ENCODE measurements around the gene HECA.
A peak's percentile ranks its signal among the peaks of the same experiment; 100 is the strongest.

The HECA gene

DNA sequence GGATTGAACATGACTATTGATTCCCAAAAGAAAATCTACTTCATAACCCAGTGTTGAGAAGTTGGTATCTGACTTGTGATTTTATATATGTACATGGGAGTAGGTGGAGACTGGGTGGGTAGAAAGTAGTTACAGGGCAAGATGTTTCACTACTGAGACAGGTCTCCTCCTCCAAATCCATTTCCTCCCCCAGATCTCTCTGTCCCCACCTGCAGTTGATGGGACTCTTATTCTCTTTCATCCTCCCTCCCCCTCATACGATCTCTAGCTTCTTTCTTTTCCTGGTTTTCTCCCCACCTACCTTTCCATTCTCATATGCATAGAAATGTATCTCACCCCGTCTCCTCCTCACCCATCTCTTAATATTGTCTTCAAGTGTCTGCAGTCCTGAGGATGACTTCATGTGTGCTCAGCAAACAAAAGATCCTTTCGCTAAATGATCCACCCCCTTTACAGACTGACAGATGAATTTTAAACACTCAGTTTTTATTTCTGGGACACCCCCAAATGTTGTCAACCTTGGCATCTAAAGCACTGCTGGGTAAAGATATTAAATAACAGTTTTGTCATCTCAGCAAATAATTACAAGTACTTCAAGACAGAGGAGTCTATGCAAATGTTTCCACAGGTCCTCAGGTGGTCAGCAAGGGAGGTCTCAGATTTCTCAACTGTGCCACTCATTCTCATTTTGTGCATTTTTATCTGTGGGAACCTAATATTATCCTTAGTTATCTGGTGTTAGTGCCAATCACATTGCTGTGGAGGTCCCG, 18.7 kb upstream of the HECA start:
- TF ChIP-seq RAD21 (IDR thresholded peaks at IDR 0.05; ENCODE audit: low read depth): no peak
- no peak for TF ChIP-seq EGR1 (IDR thresholded peaks at IDR 0.05)
- TF ChIP-seq TCF12 (IDR thresholded peaks at IDR 0.05; ENCODE audit: low read depth): no peak
- TF ChIP-seq CEBPB (IDR thresholded peaks at IDR 0.05): no peak
- no peak for TF ChIP-seq NFIC (IDR thresholded peaks at IDR 0.05)
- TF ChIP-seq, protein P1, sequence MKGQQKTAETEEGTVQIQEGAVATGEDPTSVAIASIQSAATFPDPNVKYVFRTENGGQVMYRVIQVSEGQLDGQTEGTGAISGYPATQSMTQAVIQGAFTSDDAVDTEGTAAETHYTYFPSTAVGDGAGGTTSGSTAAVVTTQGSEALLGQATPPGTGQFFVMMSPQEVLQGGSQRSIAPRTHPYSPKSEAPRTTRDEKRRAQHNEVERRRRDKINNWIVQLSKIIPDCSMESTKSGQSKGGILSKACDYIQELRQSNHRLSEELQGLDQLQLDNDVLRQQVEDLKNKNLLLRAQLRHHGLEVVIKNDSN (IDR thresholded peaks at IDR 0.05): no peak
- TF ChIP-seq YY1 (IDR thresholded peaks at IDR 0.05; ENCODE audit: low read depth): no peak
- no peak for TF ChIP-seq TAF1 (IDR thresholded peaks at IDR 0.05; ENCODE audit: low read depth)
- TF ChIP-seq, protein P2, sequence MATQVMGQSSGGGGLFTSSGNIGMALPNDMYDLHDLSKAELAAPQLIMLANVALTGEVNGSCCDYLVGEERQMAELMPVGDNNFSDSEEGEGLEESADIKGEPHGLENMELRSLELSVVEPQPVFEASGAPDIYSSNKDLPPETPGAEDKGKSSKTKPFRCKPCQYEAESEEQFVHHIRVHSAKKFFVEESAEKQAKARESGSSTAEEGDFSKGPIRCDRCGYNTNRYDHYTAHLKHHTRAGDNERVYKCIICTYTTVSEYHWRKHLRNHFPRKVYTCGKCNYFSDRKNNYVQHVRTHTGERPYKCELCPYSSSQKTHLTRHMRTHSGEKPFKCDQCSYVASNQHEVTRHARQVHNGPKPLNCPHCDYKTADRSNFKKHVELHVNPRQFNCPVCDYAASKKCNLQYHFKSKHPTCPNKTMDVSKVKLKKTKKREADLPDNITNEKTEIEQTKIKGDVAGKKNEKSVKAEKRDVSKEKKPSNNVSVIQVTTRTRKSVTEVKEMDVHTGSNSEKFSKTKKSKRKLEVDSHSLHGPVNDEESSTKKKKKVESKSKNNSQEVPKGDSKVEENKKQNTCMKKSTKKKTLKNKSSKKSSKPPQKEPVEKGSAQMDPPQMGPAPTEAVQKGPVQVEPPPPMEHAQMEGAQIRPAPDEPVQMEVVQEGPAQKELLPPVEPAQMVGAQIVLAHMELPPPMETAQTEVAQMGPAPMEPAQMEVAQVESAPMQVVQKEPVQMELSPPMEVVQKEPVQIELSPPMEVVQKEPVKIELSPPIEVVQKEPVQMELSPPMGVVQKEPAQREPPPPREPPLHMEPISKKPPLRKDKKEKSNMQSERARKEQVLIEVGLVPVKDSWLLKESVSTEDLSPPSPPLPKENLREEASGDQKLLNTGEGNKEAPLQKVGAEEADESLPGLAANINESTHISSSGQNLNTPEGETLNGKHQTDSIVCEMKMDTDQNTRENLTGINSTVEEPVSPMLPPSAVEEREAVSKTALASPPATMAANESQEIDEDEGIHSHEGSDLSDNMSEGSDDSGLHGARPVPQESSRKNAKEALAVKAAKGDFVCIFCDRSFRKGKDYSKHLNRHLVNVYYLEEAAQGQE (IDR thresholded peaks at IDR 0.05; ENCODE audit: low read depth): no peak
- TF ChIP-seq FOXM1 (IDR thresholded peaks at IDR 0.05; ENCODE audit: borderline replicate concordance, low read depth): no peak
- TF ChIP-seq CREB1 (IDR thresholded peaks at IDR 0.05; ENCODE audit: low read depth): no peak
- TF ChIP-seq, protein P3, sequence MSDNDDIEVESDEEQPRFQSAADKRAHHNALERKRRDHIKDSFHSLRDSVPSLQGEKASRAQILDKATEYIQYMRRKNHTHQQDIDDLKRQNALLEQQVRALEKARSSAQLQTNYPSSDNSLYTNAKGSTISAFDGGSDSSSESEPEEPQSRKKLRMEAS (IDR thresholded peaks at IDR 0.05): no peak
- no peak for TF ChIP-seq TEAD4 (IDR thresholded peaks at IDR 0.05)
- TF ChIP-seq ZBTB7A (IDR thresholded peaks at IDR 0.05; ENCODE audit: low read depth): no peak
- TF ChIP-seq EP300 (IDR thresholded peaks at IDR 0.05; ENCODE audit: borderline replicate concordance): no peak

DNA sequence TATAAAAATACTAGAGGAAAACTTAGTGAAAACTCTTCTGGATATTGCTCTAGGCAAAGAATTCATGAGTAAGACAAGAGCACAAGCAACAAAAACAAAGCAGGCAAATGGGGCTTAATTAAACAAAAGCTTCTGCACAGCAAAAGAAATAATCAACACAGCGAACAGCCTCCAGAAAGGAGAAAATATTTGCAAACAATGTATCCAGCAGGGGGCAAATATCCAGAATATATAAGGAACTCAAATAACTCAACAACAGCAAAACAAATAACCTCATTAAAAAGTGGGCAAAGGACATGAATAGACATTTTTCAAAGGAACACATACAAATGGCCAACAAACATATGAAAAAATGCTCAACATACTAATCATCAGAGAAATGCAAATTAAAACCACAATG, 17.1 kb upstream of the HECA start:
- TF ChIP-seq YY1 (IDR thresholded peaks at IDR 0.05; ENCODE audit: low read depth) (no peak), NFIC (IDR thresholded peaks at IDR 0.05) (no peak), RAD21 (IDR thresholded peaks at IDR 0.05; ENCODE audit: low read depth) (no peak), TAF1 (IDR thresholded peaks at IDR 0.05; ENCODE audit: low read depth) (no peak)

DNA sequence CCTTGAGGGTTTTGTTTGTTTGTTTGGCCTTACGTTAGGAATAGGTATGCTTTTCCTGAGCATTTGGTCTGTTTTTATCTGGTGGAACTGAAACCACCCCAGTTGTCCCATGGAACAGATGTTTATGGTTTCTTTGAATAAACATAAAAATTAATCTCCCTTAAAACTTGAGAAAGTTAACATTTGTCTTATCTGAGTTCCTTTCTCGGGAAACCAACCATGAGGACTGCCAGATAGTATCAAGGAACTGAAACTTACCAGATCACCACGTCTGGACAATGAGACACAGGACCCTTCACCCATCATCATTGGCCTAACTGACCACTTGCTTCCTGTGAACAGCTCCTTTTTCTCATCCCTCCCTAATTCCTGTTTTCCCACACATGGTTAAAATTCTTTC, 15.3 kb upstream of the HECA start:
- TF ChIP-seq YY1 (IDR thresholded peaks at IDR 0.05; ENCODE audit: low read depth) (no peak), EP300 (IDR thresholded peaks at IDR 0.05; ENCODE audit: borderline replicate concordance) (no peak), TAF1 (IDR thresholded peaks at IDR 0.05; ENCODE audit: low read depth) (no peak), ZBTB7A (IDR thresholded peaks at IDR 0.05; ENCODE audit: low read depth) (no peak), RAD21 (IDR thresholded peaks at IDR 0.05; ENCODE audit: low read depth) (no peak), NFIC (IDR thresholded peaks at IDR 0.05) (no peak)

DNA sequence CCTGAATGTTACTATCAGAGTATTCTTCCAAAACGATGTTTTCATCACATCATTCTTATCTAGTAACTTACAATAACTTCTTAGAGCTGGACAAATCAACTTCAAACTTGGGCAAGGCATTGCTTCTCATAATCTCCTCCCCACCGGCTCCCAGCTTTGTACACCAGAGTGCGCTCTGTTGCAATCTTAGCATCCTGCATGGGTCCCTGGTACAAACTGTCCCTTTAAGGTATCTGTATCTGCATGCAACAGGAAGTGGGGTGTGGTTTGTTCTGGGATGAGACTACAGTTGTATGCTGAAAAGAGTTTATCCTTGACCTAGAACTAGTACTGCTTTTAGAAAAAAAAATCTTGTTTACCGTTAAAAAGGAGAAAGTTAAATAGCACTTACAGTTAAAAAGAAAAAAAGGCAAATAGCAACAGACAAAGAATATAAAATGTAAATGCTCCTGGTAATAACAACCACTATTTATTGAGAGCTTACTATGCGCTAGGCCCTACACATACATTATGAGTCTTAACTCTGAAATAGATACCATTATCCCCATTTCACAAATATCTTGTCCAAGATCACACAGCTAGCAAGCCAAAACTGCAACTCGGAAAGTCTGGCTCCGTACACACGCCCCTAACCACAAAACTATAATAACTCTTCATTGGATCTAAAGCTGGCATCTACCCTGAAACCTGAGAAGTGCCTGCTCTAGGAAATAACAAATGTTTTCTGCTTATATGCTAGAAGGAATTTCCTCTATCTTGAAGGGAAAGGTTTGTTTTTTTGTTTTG, 9.8 kb upstream of the HECA start:
- peak; percentile 66 for TF ChIP-seq RAD21 (IDR thresholded peaks at IDR 0.05; ENCODE audit: low read depth)
- TF ChIP-seq, protein P1 (IDR thresholded peaks at IDR 0.05): no peak

DNA sequence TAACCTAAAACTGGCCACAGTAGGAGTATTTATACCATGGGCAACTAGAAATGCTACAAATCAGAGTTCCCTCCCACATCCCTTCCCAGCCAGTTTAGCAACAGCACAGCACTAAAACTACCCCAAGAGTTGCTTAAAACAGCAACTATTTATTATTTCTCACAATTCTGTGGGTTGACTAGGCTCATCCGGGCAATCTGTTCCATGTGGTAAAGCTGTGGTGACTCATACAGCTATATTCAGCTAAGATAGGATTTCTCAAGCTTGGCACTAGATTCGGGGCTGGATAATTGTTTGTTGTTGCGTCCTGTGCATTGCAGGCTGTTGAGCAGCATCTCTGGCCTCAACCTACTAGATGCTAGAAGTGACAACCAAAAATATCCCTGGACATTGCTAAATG, 8.6 kb upstream of the HECA start:
- TF ChIP-seq, protein P1 (IDR thresholded peaks at IDR 0.05): no peak
- no peak for TF ChIP-seq TEAD4 (IDR thresholded peaks at IDR 0.05)
- TF ChIP-seq ZBTB7A (IDR thresholded peaks at IDR 0.05; ENCODE audit: low read depth): no peak

DNA sequence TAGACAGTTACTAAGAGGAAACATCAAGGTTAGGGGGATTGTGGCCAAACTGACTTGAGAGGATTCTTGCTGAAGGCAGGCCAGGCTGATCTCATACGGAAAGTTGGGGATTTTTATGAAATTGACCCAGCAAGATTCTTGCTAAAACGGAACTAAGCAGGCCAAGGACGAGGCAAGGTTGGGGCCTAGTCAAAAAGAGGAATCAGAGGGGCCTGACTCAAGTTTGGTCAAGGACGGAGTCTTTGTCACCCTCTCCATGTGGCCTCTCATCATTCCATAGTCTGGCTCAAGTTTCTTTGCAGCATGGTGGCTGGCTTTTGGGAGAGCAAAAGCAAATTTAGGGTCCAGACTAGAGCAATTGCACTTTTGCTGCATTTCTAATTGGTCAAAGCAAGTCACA, 7.9 kb upstream of the HECA start:
- TF ChIP-seq FOXM1 (IDR thresholded peaks at IDR 0.05; ENCODE audit: borderline replicate concordance, low read depth) (no peak), YY1 (IDR thresholded peaks at IDR 0.05; ENCODE audit: low read depth) (no peak), CEBPB (IDR thresholded peaks at IDR 0.05) (no peak), EP300 (IDR thresholded peaks at IDR 0.05; ENCODE audit: borderline replicate concordance) (no peak), TEAD4 (IDR thresholded peaks at IDR 0.05) (no peak), TAF1 (IDR thresholded peaks at IDR 0.05; ENCODE audit: low read depth) (no peak), ZBTB7A (IDR thresholded peaks at IDR 0.05; ENCODE audit: low read depth) (no peak), TCF12 (IDR thresholded peaks at IDR 0.05; ENCODE audit: low read depth) (no peak), EGR1 (IDR thresholded peaks at IDR 0.05) (no peak), CREB1 (IDR thresholded peaks at IDR 0.05; ENCODE audit: low read depth) (no peak), RAD21 (IDR thresholded peaks at IDR 0.05; ENCODE audit: low read depth) (no peak), NFIC (IDR thresholded peaks at IDR 0.05) (no peak)
- TF ChIP-seq, protein P1 (IDR thresholded peaks at IDR 0.05): no peak
- TF ChIP-seq, protein P3 (IDR thresholded peaks at IDR 0.05): no peak
- TF ChIP-seq, protein P2 (IDR thresholded peaks at IDR 0.05; ENCODE audit: low read depth): no peak

Measured in Ishikawa (cell line).